Activated CD8-positive, alpha-beta memory T cell treated with anti-CD3 and anti-CD28 coated beads for 36 hours (primary cell): ENCODE data around the gene CITED2. TPM values are rescaled to one million over a fixed set of nuclear protein-coding genes. Genes with fewer than 3 reads are reported as not detected.
"Not testable (repeated sequence)": the region's sequence is repeated elsewhere in the genome, so short reads cannot be mapped to it uniquely, and the experiment has no call there.

Experiments used
- CTCF ChIA-PET: fragments of 350-600 bp; sonication (Branson Sonifier 250); formaldehyde crosslinking; loops from one replicate; lab custom pipeline; 2021; ENCODE audit warnings: antibody characterized with exemption; lab: Charles Lee
- POLR2A ChIA-PET: fragments of 350-600 bp; sonication (Branson Sonifier 250); formaldehyde crosslinking; loops from one replicate; lab custom pipeline; 2021; ENCODE audit warnings: antibody characterized with exemption; lab: Charles Lee
- total RNA-seq, 2 experiments: library from RNA; stranded (reverse); gene quantifications; one replicate each; pipeline ENCODE4 v1.2.3, GENCODE V29; 2021

Gene CITED2
- 10 to 100 TPM; 66.4 to 67.9 TPM for total RNA-seq

- POLR2A ChIA-PET: interaction anchor here (0.5 to 3.9 kb wide), 23 partner anchors 10 to 971 kb away, joined by 3 to 37 read pairs (median 4); partner anchors contain the start of gene HEBP2
These were observed at the start of gene CITED2 for GRCh38 chr6:139374357-139375225. Gene CITED2 (minus strand): TSS chr6:139374648. CDS start chr6:139373944, 704 bp downstream.

DNA sequence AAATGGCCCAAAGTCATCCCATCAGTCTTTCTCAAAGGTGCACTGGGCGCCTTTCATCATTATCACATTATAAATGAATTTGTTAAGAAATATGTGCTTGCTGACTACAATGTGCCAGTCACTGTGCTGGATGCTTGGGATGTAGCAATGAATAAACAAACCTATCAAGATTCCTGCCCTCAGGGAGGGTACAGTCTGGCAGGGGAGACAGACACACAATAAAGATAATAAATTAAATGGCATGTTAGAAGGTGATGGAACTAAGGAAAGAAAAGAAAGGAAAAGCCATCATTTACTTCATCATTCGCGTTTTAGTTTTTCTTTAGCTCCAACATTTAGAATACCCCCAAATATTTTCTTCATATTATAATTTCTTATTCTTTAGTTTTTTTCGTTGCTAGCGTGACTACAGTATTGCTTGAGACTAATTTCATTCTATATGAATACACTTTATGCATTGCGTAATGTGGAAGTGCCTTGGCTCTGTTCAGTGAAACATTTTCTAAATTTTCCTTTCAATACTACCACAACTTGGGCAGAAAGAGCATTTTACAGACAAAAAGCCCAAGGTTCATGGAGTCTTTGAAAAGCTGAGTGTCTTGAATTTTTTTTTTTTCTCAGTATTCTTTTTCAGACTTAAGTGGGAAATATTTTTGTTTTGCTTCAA, 48.7 kb upstream of the CITED2 start:
- ChIA-PET CTCF (no interaction called here), POLR2A (no interaction called here)

More at GRCh38 chr6:139374357-139375225, at the start of gene CITED2:
- CTCF ChIA-PET: interaction anchor here (0.6 to 1.9 kb wide), 12 partner anchors 10 to 489 kb away, joined by 3 to 5 read pairs (median 3); no protein-coding TSS in a partner anchor

- POLR2A ChIA-PET: no interaction called here
- CTCF ChIA-PET: no interaction called here
These were observed 47.9 kb upstream of the CITED2 start for GRCh38 chr6:139422105-139423036.

- ChIA-PET POLR2A (no interaction called here), CTCF (interaction anchor here (1.0 kb wide), 1 partner anchor 44 kb away, joined by 4 read pairs; the partner anchor contains the start of gene CITED2)
These were observed 44.2 kb upstream of the CITED2 start for GRCh38 chr6:139418481-139419132.

DNA sequence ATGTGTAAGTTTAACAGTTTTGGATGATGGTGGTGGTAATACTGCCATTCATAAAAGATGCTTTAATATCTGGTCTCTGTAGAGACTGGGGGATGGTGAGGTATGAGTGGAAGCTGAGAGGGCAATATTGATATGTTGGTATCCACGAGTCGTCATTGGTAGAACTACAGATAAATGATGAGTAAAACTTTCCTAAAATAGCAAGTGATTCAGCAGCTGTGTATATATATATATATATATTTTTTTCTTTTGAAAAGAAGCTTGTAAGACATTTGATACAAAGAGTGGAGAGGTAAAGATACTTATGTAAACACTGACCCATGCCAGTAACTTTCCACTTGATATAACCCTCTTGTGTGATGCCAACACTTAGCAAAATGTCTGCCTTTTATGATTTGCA, 41.7 kb upstream of the CITED2 start:
- POLR2A ChIA-PET: no interaction called here

DNA sequence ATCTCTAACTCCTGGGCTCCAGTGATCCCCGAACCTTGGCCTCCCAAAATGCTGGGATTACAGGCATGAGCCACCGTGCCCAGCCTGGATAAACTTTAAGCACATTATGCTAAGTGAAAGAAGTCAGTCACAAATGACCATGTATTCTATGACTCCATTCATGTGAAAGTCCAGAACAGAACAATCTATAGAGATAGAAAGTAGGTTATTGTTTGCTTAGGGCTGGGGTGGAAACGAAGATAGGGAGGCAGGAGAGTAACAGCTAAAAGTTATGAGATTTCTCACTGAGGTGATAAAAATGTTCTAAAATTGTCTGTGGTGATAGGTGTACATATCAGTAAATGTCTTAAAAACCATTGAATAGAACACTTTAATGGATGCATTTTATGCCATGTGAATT, 40.9 kb upstream of the CITED2 start:
- POLR2A ChIA-PET: no interaction called here

More for the DNA sequence above, 41.7 kb upstream of the CITED2 start:
- CTCF ChIA-PET: no interaction called here

DNA sequence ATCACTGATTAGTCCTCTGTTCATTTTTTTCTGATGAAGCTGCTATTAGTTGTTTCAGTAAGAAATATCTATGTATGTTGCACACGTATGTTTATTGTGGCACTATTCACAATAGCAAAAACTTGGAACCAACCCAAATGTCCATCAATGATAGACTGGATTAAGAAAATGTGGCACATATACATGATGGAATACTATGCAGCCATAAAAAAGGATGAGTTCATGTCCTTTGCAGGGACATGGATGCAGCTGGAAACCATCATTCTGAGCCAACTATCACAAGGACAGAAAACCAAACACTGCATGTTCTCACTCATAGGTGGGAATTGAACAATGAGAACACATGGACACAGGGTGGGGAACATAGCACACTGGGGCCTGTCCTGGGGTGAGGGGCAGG, 37.7 kb upstream of the CITED2 start:
- CTCF ChIA-PET, POLR2A ChIA-PET: not testable (repeated sequence)

More for the DNA sequence above, 40.9 kb upstream of the CITED2 start:
- CTCF ChIA-PET: no interaction called here

DNA sequence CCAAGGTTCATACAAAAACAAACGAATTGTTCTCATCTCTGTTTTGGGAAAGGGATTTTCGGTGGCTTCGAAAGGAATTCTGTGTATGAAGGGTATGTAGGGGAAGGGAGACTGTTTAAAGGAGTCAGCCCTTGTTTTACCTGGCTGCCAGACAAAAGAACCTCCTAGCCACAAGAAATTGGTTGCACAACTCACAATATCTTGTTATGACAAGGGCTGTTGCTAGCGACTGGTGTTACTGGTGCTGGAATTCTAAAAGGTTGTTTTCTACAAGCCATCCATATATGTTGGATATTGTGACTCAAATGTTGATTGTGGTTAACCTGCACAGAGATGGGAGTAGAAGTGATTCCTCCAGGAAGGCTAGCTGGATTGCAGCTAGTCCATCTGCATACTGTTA, 34.6 kb upstream of the CITED2 start:
- ChIA-PET CTCF (no interaction called here), POLR2A (no interaction called here)

- POLR2A ChIA-PET: no interaction called here
- CTCF ChIA-PET: no interaction called here
These were observed 33.3 kb upstream of the CITED2 start for GRCh38 chr6:139407718-139408222.

DNA sequence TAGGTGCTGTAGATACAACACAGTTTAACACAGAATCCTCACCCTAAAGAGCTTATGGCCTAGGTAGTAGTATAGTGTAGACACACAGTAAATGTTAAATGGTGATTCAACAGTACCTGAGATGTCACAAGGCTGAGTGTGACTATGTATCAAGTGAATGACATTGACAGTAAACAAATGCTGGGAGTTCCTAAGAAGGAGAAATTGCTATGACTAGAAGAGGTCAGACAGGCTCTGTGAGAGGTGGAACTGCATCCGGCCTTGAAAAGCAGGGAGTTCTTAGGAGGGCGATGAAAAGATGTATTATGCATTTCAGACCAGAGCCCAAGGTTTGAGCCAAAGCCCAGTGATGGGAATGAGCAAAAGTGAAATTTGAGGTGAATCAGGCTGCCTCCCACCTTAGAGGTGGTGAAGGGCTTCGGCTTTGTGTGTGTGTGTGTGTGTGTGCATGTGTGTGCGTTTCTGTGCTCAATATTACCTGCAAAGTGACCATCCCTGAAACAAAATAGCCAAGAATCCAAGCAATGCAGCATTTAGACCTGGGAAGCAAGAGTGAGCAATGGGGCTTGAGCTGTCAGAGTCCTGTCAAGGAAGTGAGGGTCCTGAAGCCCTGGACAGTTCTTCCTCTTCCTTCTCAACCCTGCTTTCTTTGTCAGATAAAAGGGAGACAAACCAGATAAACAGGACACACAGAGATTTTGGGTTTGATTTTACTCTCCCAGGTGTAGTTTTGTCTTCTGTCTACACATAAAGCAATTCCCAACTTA, 32.3 kb upstream of the CITED2 start:
- POLR2A ChIA-PET: no interaction called here
- CTCF ChIA-PET: no interaction called here

- ChIA-PET CTCF (no interaction called here), POLR2A (no interaction called here)
These were observed 28.5 kb upstream of the CITED2 start for GRCh38 chr6:139402876-139403386.

- ChIA-PET CTCF (no interaction called here), POLR2A (no interaction called here)
These were observed 24.2 kb upstream of the CITED2 start for GRCh38 chr6:139398658-139399057.

GRCh38 chr6:139395891-139396301, 21.4 kb upstream of the CITED2 start:
- POLR2A ChIA-PET: no interaction called here
- CTCF ChIA-PET: no interaction called here

DNA sequence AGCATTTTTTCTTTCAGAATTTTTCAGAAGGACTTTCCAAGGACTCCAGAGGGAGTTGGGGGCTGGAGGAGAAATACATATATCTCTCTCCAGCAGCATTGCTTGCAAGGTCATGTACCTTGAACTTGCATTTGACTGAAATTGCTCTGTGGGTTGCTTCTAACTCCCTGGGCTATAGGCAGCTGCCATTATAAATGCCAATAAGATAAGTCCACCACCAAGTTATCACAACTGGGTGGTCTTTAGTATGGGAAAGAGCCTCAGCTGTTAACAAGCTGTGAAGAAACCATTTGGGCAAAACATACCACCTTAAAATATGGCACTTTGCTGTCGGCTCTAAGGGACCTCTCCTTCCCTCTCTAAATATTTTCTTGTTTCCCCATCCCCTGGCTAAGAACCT, 20.9 kb upstream of the CITED2 start:
- ChIA-PET POLR2A (no interaction called here), CTCF (no interaction called here)

- ChIA-PET POLR2A (no interaction called here), CTCF (no interaction called here)
These were observed 19.7 kb upstream of the CITED2 start for GRCh38 chr6:139394027-139394649.

GRCh38 chr6:139392794-139393193, 18.3 kb upstream of the CITED2 start:
- POLR2A ChIA-PET: no interaction called here
- CTCF ChIA-PET: no interaction called here

DNA sequence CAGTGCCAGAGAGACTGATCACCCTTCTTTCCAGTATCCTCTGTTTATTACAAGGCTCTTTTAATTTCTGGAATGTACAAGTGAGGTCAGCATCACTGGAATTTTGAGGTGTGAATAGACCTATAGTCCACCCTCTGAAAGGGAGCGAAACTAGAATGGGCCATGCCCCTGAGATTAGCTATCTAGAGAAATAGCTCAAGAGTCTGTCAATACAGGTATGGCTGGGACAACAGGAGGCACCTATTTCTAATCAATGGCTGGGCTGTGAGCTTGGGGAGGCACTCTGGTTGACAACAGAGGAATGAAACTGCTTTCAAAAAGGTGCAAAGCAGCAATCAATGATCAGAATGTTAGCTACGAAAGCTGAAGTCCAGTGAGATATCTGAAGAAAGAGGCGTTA, 17.3 kb upstream of the CITED2 start:
- POLR2A ChIA-PET: no interaction called here
- CTCF ChIA-PET: no interaction called here
